HUES64 (cell line): ENCODE data around the gene PHETA1.
"Not testable (repeated sequence)": the region's sequence is repeated elsewhere in the genome, so short reads cannot be mapped to it uniquely, and the experiment has no call there.

Experiments
- H3K27ac ChIP-seq: 2 replicates; pipeline ENCODE4 v1.7.0; 2013; ENCODE audit warnings: low read depth, low read length, inconsistent platforms
- H3K27me3 ChIP-seq: 2 replicates; pipeline ENCODE4 v1.6.1; 2013; ENCODE audit warnings: mild to moderate bottlenecking, low read length; ENCODE audit not compliant: insufficient read depth
- H3K36me3 ChIP-seq: 2 replicates; pipeline ENCODE4 v1.6.1; 2013; ENCODE audit warnings: mild to moderate bottlenecking, low read length; ENCODE audit not compliant: insufficient read depth
- H3K4me1 ChIP-seq: 2 replicates; pipeline ENCODE4 v1.6.1; 2013; ENCODE audit warnings: mild to moderate bottlenecking, low read length, moderate library complexity; ENCODE audit not compliant: insufficient read depth
- H3K4me3 ChIP-seq: 2 replicates; pipeline ENCODE4 v1.5.1; 2013; ENCODE audit warnings: mild to moderate bottlenecking, low read length, moderate library complexity
- H3K9ac ChIP-seq: 2 replicates; pipeline ENCODE4 v1.6.1; 2013; ENCODE audit warnings: mild to moderate bottlenecking, low read depth, low read length
- H3K9me3 ChIP-seq: 2 replicates; pipeline ENCODE4 v1.6.1; 2013; ENCODE audit warnings: low read depth, low read length; ENCODE audit not compliant: insufficient read depth
- WGBS: fragments of 150-250, 120-280 bp; methylation state at CpG from one replicate; pipeline ENCODE4 v1.1.7; 2013; ENCODE audit warnings: missing lambda C conversion rate; 5-methylcytosine and 5-hydroxymethylcytosine counted together

The PHETA1 gene

DNA sequence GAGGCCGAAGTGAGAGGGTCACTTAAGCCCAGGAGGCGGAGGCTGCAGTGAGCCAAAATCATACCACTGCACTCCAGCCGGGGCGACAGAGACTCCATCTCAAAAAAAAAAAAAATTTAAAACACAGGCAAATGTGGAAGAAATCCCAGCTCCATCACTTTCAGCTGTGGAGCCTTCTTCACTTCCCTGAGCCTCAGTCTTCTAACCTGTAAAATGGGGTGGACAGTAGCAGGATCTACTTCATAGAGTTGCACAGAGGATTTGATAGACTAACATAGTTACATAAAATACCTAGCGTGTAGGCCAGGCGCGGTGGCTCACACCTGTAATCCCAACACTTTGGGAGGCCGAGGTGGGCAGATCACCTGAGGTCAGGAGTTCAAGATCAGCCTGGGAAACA, 26.5 kb downstream of the PHETA1 start:
- Histone ChIP-seq H3K4me1 (peaks cover 5% of the 10 kb centered on the region; the same call in 1 of the 2 replicates), H3K27ac (no peak overlapping the region), H3K4me3 (no peak overlapping the region), H3K9me3 (peaks cover 1% of the 10 kb centered on the region; the same call in 1 of the 2 replicates), H3K9ac (no peak overlapping the region), H3K27me3 (no peaks in the 10 kb centered on the region), H3K36me3 (no peaks in the 10 kb centered on the region)
- WGBS = 97% methylated on average over 8 of the region's 8 CpGs

DNA sequence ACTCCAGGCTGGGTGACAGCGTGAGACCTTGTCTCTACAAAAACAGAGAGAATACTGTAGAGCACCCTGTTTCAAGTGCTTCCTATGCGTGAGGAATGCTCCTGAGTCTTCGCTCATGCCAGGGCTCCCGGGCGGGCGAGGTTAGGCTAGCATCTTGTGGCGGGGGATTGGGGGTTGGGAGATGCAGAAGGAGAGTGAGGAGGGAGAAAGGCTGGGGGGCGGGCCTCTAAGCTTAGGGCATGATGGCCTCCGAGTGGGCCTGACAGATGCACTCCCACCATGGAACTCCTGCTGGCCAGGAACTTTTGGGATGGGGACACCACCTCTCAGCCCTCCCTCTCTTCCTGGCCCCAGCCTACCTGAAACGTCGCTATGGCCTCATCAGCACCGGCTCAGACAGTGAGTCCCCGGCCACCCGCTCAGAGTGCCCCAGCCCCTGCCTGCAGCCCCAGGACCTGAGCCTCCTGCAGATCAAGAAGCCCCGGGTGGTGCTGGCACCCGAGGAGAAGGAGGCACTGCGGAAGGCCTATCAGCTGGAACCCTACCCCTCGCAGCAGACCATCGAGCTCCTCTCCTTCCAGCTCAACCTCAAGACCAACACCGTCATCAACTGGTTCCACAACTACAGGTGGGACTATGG, 27.3 kb downstream of the PHETA1 start:
- Histone ChIP-seq H3K9ac (no peak overlapping the region), H3K36me3 (no peaks in the 10 kb centered on the region), H3K27ac (no peak overlapping the region), H3K4me1 (peaks cover 5% of the 10 kb centered on the region; the same call in 1 of the 2 replicates), H3K4me3 (no peak overlapping the region), H3K9me3 (no peaks in the 10 kb centered on the region), H3K27me3 (no peaks in the 10 kb centered on the region)
- WGBS = 92% methylated on average over 20 of the region's 20 CpGs

DNA sequence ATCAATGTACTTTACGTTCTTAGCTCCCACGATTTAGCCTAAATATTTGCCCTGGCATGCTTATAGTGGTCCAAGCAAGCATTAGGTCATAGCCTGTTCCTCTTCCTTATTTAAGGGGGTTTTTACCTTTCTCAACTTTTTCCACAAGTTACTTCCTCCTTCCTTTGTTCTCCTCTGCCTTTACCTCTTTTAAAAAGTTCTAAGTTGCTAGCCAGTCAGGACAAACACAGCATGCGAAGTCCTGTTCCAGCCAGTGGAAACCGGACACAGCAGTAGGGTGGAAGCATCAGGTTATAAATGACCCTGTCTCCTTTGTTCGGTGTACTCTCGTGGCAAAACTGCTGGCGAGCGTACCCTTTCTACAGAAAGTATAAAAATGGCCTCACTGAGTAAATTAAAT, 28.2 kb downstream of the PHETA1 start:
- H3K27ac ChIP-seq, H3K9me3 ChIP-seq, H3K36me3 ChIP-seq, H3K27me3 ChIP-seq, H3K4me1 ChIP-seq, H3K9ac ChIP-seq, H3K4me3 ChIP-seq: not testable (repeated sequence)
- WGBS = 95% methylated on average over 8 of the region's 8 CpGs

DNA sequence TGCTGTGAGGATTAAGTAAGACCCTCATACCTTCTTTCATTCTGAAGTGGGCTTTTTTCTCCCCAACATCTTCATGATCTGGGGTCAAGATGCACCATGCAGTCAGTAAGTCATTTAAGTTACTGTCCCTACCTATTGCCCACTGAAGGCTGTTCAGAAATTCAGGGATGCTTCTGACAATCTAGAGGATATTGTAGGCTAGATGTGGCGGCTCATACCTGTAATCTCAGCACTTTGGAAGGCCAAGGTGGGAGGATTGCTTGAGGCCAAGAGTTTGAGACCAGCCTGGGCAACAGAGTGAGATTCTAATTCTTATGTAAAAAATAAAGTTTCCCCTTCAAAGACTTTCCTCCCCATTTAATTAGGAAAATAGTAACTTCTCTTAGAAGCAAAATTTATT, 28.7 kb downstream of the PHETA1 start:
- Histone ChIP-seq H3K27me3 (no peaks in the 10 kb centered on the region), H3K4me3 (no peak overlapping the region), H3K9ac (no peak overlapping the region), H3K9me3 (no peaks in the 10 kb centered on the region), H3K4me1 (peaks cover 5% of the 10 kb centered on the region; the same call in 1 of the 2 replicates), H3K36me3 (no peaks in the 10 kb centered on the region), H3K27ac (no peak overlapping the region)
- 87% methylated on average over 1 of the region's 1 CpG for WGBS

DNA sequence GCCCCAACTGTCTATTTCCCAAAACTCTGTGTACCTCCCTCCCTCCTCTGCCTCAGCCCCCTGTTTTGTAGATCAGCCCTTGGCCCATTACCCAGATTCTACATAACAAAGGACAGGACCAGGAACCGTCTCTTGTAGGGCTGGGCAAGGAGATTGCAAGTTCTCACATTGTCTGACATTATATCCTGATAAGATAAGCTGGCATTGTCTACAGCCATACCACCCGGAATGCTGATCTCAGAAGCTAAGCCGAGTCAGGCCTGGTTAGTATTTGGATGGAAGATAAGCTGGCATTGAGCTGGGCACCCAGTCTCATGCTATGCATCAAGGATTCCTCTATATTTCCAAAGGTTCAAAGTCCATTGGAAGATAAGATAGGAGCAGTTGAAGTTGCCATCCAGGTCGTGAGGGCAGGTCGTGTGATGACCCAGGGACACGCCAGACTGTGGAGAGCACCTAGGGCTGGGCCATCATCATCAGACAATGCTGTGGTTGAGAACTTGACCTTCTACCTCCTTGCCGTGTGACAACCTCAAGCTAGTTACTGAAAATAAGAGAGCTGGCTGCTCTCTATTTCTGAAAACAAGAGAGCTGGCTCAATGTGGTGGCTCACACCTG, 29.5 kb downstream of the PHETA1 start:
- no peaks in the 10 kb centered on the region for H3K9me3 ChIP-seq
- H3K27me3 ChIP-seq = no peaks in the 10 kb centered on the region
- no peak overlapping the region for H3K4me3 ChIP-seq
- peaks cover 5% of the 10 kb centered on the region; the same call in 1 of the 2 replicates for H3K4me1 ChIP-seq
- no peak overlapping the region for H3K27ac ChIP-seq
- WGBS = 75% methylated on average over 7 of the region's 7 CpGs
- H3K36me3 ChIP-seq = no peaks in the 10 kb centered on the region
- no peak overlapping the region for H3K9ac ChIP-seq

DNA sequence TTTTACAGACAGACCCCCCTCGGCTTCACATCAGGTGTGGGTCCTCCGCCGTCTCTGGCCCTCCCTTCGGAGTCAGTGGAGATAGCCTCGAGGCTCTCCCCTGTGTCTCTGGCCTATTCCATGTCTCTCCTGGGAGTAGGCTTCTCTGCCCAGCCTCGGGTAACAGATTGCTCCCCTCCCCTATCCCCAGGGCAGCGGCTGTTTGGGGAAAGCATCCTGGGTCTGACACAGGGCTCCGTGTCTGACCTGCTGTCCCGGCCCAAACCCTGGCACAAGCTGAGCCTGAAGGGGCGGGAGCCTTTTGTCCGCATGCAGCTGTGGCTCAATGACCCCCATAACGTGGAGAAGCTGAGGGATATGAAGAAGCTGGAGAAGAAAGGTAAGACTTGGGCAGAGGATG, 30.8 kb downstream of the PHETA1 start:
- no peaks in the 10 kb centered on the region for H3K36me3 ChIP-seq
- peaks cover 5% of the 10 kb centered on the region; the same call in 1 of the 2 replicates for H3K4me1 ChIP-seq
- 86% methylated on average over 12 of the region's 12 CpGs for WGBS
- no peak overlapping the region for H3K9ac ChIP-seq
- no peaks in the 10 kb centered on the region for H3K9me3 ChIP-seq
- no peak overlapping the region for H3K4me3 ChIP-seq
- no peaks in the 10 kb centered on the region for H3K27me3 ChIP-seq
- no peak overlapping the region for H3K27ac ChIP-seq

DNA sequence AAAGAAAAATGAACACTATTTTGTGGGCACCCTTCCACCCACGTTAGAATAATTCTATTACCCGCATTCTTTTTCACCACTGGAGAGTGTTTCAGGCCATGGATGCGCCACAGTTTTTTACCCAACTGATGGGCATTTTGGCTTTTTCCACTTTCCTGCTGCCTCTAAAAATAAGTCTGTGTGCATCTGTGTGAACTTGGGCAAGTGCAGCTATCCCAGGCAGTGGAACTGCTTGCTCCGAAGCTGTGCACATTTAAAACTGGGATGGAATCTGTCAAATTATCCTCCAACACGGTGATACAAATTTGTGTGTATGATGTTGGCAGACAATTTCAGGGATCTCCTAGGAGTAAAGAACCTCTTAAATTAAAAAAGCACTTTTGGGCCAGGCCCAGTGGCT, 31.5 kb downstream of the PHETA1 start:
- Histone ChIP-seq H3K9me3 (no peaks in the 10 kb centered on the region), H3K27ac (no peak overlapping the region), H3K9ac (no peak overlapping the region), H3K4me1 (peaks cover 5% of the 10 kb centered on the region; the same call in 1 of the 2 replicates), H3K36me3 (no peaks in the 10 kb centered on the region), H3K27me3 (no peaks in the 10 kb centered on the region), H3K4me3 (no peak overlapping the region)
- 97% methylated on average over 5 of the region's 5 CpGs for WGBS

DNA sequence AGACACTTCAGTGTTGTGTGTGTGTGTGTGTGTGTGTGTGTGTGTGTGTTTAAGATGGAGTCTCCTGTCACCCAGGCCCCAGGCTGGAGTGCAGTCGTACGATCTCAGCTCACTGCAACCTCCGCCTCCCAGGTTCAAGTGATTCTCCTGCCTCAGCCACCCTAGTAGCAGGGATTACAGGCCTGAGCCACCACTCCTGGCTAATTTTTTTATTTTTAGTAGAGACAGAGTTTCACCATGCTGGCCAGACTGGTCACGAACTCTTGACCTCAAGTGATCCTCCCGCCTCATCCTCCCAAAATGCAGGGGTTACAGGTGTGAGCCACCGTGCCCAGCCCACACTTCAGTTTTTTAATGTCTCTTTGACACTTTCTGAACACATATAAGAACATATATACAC, 32.5 kb downstream of the PHETA1 start:
- not testable (repeated sequence) for H3K9me3 ChIP-seq, H3K27ac ChIP-seq, H3K9ac ChIP-seq, H3K36me3 ChIP-seq, H3K4me1 ChIP-seq, H3K27me3 ChIP-seq, H3K4me3 ChIP-seq
- WGBS = 93% methylated on average over 6 of the region's 6 CpGs

DNA sequence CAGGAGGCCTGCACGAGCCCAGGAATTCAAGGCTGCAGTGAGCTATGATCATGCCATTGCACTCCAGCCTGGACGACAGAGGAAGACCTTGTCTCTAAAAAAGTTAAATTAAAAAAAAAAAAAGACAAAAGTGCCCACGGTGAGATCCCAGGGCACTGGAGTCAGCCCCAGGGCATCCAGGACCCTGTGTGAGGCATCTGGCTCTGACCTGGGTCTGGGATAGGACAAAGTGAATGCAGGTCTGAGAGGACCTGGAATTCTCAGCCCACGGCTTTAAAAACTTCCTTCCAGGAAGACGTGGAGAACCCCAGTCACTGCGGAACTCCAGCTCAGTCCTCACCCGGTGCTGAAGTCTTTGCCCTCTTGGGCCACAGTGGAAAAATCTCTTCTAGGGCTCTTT, 33.1 kb downstream of the PHETA1 start:
- H3K9ac ChIP-seq = no peak overlapping the region
- 90% methylated on average over 7 of the region's 7 CpGs for WGBS
- H3K36me3 ChIP-seq = no peaks in the 10 kb centered on the region
- H3K27me3 ChIP-seq = no peaks in the 10 kb centered on the region
- H3K4me3 ChIP-seq = no peak overlapping the region
- H3K4me1 ChIP-seq = peaks cover 5% of the 10 kb centered on the region; the same call in 1 of the 2 replicates
- H3K9me3 ChIP-seq = no peaks in the 10 kb centered on the region
- H3K27ac ChIP-seq = no peak overlapping the region

DNA sequence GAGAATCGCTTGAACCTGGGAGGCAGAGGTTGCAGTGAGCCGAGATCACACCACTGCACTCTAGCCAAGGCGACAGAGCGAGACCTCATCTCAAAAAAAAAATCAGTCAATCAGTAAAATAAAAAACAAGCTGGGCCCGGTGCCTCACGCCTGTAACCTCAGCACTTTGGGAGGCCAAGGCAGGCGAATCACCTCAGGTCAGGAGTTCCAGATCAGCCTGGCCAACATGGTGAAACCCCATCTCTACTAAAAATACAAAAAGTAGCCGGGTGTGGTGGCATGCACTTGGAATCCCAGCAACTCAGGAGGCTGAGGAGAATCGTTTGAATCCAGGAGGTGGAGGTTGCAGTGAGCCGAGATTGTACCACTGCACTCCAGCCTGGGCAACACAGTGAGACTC, 33.6 kb downstream of the PHETA1 start:
- H3K9me3 ChIP-seq, H3K27ac ChIP-seq, H3K4me3 ChIP-seq, H3K9ac ChIP-seq, H3K36me3 ChIP-seq, H3K27me3 ChIP-seq, H3K4me1 ChIP-seq: not testable (repeated sequence)
- 89% methylated on average over 10 of the region's 10 CpGs for WGBS

DNA sequence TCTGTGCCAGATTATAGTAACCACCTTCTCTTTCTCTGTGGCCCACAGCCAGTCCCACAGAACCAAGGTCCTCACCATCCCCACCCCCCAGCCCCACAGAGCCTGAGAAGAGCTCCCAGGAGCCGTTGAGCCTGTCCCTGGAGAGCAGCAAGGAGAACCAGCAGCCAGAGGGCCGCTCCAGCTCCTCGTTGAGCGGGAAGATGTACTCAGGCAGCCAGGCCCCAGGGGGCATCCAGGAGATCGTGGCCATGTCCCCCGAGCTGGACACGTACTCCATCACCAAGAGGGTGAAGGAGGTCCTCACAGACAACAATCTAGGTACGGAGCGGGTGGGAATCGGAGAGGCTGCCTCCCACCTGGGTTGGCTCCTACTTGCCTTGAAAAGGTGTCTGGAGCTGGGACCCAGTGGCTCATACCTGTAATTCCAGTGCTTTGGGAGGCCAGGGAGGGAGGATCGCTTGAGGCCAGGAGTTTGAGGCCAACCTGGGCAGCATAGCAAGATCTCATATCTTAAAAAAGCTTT, 34.4 kb downstream of the PHETA1 start:
- Histone ChIP-seq H3K4me1 (peaks cover 4% of the 10 kb centered on the region; the same call in 1 of the 2 replicates), H3K27ac (no peak overlapping the region), H3K9me3 (no peaks in the 10 kb centered on the region), H3K4me3 (no peak overlapping the region), H3K36me3 (no peaks in the 10 kb centered on the region), H3K27me3 (no peaks in the 10 kb centered on the region), H3K9ac (no peak overlapping the region)
- WGBS = 93% methylated on average over 11 of the region's 11 CpGs
